ENCODE data around the gene SASH1.

- TF ChIP-seq POLR2AphosphoS5 (IDR thresholded peaks at IDR 0.05; ENCODE audit: insufficient read depth, low read depth, low read length) (no peak), EZH2 (IDR thresholded peaks at IDR 0.05; ENCODE audit: borderline replicate concordance, low read depth, low read length, severe bottlenecking) (no peak), MYC (IDR thresholded peaks at IDR 0.05; ENCODE audit: low read depth, low read length) (no peak), CTCF (IDR thresholded peaks at IDR 0.05; ENCODE audit: extremely low read depth in 1 of 2, insufficient read depth in 1 of 2, low read depth in 1 of 2, low read length in 2 of 2) (no peak)
- TF ChIP-seq, protein P1, sequence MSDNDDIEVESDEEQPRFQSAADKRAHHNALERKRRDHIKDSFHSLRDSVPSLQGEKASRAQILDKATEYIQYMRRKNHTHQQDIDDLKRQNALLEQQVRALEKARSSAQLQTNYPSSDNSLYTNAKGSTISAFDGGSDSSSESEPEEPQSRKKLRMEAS (IDR thresholded peaks at IDR 0.05; ENCODE audit: insufficient read depth, insufficient read length), result no peak
These were observed 152.4 kb downstream of the SASH1 start for GRCh38 chr6:148495029-148495428.

All from endothelial cell of umbilical vein (primary cell).